K562 (cell line): ENCODE measurements around the gene ZNF467. TPM values are rescaled to one million over a fixed set of nuclear protein-coding genes. Genes with fewer than 3 reads are reported as not detected.

Experiments
- ATAC-seq: fragments of 200-7000 bp; cut with Tn5 transposase; 3 replicates; pipeline ENCODE4 v1.9.1; 2020; ENCODE audit warnings: moderate library complexity
- BruUV-seq: library from RNA; stranded (reverse); fragments of 400-500 nt; replicated peaks from 2 replicates; lab custom pipeline; 2021; lab: Mats Ljungman, UMichigan
- CTCF ChIA-PET: fragments of 300-600 bp; formaldehyde crosslinking; extraction: SDS; loops from one replicate; lab custom pipeline; 2021; ENCODE audit warnings: low intra/inter-chr PET ratio; lab: Yijun Ruan, JAX
- POLR2A ChIA-PET: fragments of 300-600, 350-650 bp; sonication (Branson Sonifier 250); formaldehyde crosslinking; extraction: SDS; loops from one replicate; lab custom pipeline; 2021; ENCODE audit warnings: antibody characterized with exemption, inconsistent platforms; lab: Yijun Ruan, JAX
- DNase-seq, 4 experiments: peaks; one replicate each; pipeline versions ENCODE4 v3.0.0 to v3.0.0-alpha.2; 2011 to 2018; ENCODE audit warnings: low spot score in 3 of 4, mixed read lengths in 3 of 4; ENCODE audit errors: extremely low read depth in 1 of 4
- FAIRE-seq: peaks from 2 replicates; lab custom pipeline; 2011; peaks lifted over from hg19 to GRCh38; lab: Jason Lieb, UNC
- H2AFZ ChIP-seq: 2 replicates; pipeline ENCODE4 v1.6.0; 2011; ENCODE audit warnings: low read depth, low read length, control low read depth, inconsistent platforms
- H3K27ac ChIP-seq: fragments of 200-600 bp; 3 replicates; pipeline ENCODE4 v1.8.0; 2011; ENCODE audit warnings: low read depth, mild to moderate bottlenecking, control low read depth, inconsistent platforms, low read length, moderate library complexity, mixed read lengths; ENCODE audit errors: extremely low read depth
- H3K27me3 ChIP-seq, 2 experiments: fragments of 300-600 bp in 1 of 2; 2 replicates in 1 of 2; 3 replicates in 1 of 2; pipeline versions ENCODE4 v1.6.0 to v1.8.0; 2011; ENCODE audit warnings: inconsistent platforms in 2 of 2, low read length in 2 of 2, mild to moderate bottlenecking in 1 of 2, mixed read lengths in 1 of 2, moderate library complexity in 1 of 2; ENCODE audit not compliant: control insufficient read depth in 2 of 2, insufficient read depth in 2 of 2
- H3K36me3 ChIP-seq: fragments of 300-600 bp; 3 replicates; pipeline ENCODE4 v1.8.0; 2011; ENCODE audit warnings: mild to moderate bottlenecking, low read length, inconsistent platforms; ENCODE audit not compliant: control insufficient read depth, insufficient read depth
- H3K4me1 ChIP-seq, 2 experiments: fragments of 200-600 bp in 1 of 2; replicated peaks in 1 of 2; 2 replicates in 1 of 2; 3 replicates in 1 of 2; pipeline versions ENCODE4 v1.5.1 to v1.8.0; 2011; ENCODE audit warnings: inconsistent platforms in 2 of 2, low read length in 2 of 2, mild to moderate bottlenecking in 1 of 2, mixed read lengths in 1 of 2, moderate library complexity in 1 of 2; ENCODE audit not compliant: control insufficient read depth in 2 of 2, insufficient read depth in 2 of 2
- H3K4me2 ChIP-seq: 2 replicates; pipeline ENCODE4 v1.6.1; 2011; ENCODE audit warnings: low read length, control low read depth, inconsistent platforms, mixed read lengths; ENCODE audit not compliant: insufficient read depth
- H3K4me3 ChIP-seq: fragments of 200-600 bp; sonication (generic), shearing (Covaris generic); 2 replicates; pipeline ENCODE4 v1.5.1; 2016; ENCODE audit warnings: control low read depth, inconsistent platforms
- H3K79me2 ChIP-seq: fragments of 200-600 bp; 3 replicates; pipeline ENCODE4 v1.8.0; 2011; ENCODE audit warnings: low read length, inconsistent platforms; ENCODE audit not compliant: control insufficient read depth, insufficient read depth
- H3K9ac ChIP-seq, 2 experiments: 2 replicates each; pipeline versions ENCODE4 v1.6.0 to v1.6.1; 2011; ENCODE audit warnings: low read depth in 2 of 2, low read length in 2 of 2, control low read depth in 1 of 2, inconsistent platforms in 1 of 2, mild to moderate bottlenecking in 1 of 2, mixed read lengths in 1 of 2; ENCODE audit not compliant: insufficient read depth in 1 of 2
- H3K9me1 ChIP-seq: one replicate; pipeline ENCODE4 v1.6.0; 2011; ENCODE audit warnings: inconsistent platforms, mild to moderate bottlenecking, low read length, moderate library complexity; ENCODE audit not compliant: control insufficient read depth, insufficient read depth
- H3K9me3 ChIP-seq: replicated peaks from 2 replicates; pipeline ENCODE4 v1.5.1; 2011; ENCODE audit warnings: low read depth, low read length, inconsistent platforms; ENCODE audit not compliant: control insufficient read depth, insufficient read depth
- H4K20me1 ChIP-seq: replicated peaks from 2 replicates; pipeline ENCODE4 v1.6.1; 2011; ENCODE audit warnings: low read length, inconsistent platforms, mixed read lengths; ENCODE audit not compliant: control insufficient read depth, insufficient read depth
- ADNP ChIP-seq: fragments of 200-800 bp; sonication (Bioruptor generic); IDR thresholded peaks from 2 replicates; pipeline ENCODE4 v1.6.1; 2016; ENCODE audit warnings: missing genetic modification characterization, missing compliant biosample characterization
- ARNT ChIP-seq, 2 experiments: fragments of 450-650 bp; IDR thresholded peaks; 2 replicates each; pipeline ENCODE4 v1.6.1; 2016; ENCODE audit warnings: mild to moderate bottlenecking in 1 of 2
- ASH1L ChIP-seq: fragments of 450-650 bp; IDR thresholded peaks from 2 replicates; pipeline ENCODE4 v1.6.1; 2018; ENCODE audit warnings: borderline replicate concordance, mild to moderate bottlenecking, low read depth; ENCODE audit not compliant: partially characterized antibody
- ATF7 ChIP-seq: fragments of 450-650 bp; IDR thresholded peaks from 2 replicates; pipeline ENCODE4 v1.7.1; 2014; ENCODE audit warnings: mild to moderate bottlenecking, moderate library complexity
- HCFC1 ChIP-seq: IDR thresholded peaks from 2 replicates; pipeline ENCODE4 v1.6.1; 2012; ENCODE audit warnings: low read depth, low read length, improper control_type of control experiment
- HNRNPLL ChIP-seq: fragments of 200-400 bp; formaldehyde crosslinking; IDR thresholded peaks from 2 replicates; pipeline ENCODE4 v1.6.1; 2017; ENCODE audit warnings: low read length, low read depth, mild to moderate bottlenecking; ENCODE audit not compliant: poor library complexity, severe bottlenecking
- MAZ ChIP-seq, 2 experiments: fragments of 450-650 bp in 1 of 2; sonication (generic) in 1 of 2; formaldehyde crosslinking; IDR thresholded peaks in 1 of 2; conservative IDR thresholded peaks in 1 of 2; 2 replicates each; pipeline versions ENCODE4 v1.4.0 to v1.5.0; 2020; ENCODE audit warnings: mild to moderate bottlenecking in 1 of 2, missing genetic modification reagents in 1 of 2
- NEUROD1 ChIP-seq: fragments of 150-350 bp; IDR thresholded peaks from 2 replicates; pipeline ENCODE4 v1.6.1; 2014; ENCODE audit warnings: borderline replicate concordance, low read length, low read depth; ENCODE audit not compliant: partially characterized antibody
- PRPF4 ChIP-seq: fragments of 200-400 bp; formaldehyde crosslinking; IDR thresholded peaks from one replicate; pipeline ENCODE4 v1.6.1; 2017; ENCODE audit warnings: low read length, low read depth, mild to moderate bottlenecking; ENCODE audit not compliant: insufficient read depth, poor library complexity, severe bottlenecking
- RERE ChIP-seq: sonication (generic); formaldehyde crosslinking; IDR thresholded peaks from 2 replicates; pipeline ENCODE4 v1.8.0; 2023; ENCODE audit warnings: missing genetic modification reagents, mild to moderate bottlenecking, borderline replicate concordance
- SMC3 ChIP-seq: conservative IDR thresholded peaks from 2 replicates; pipeline ENCODE4 v1.6.1; 2011; ENCODE audit warnings: low read depth, low read length, improper control_type of control experiment; ENCODE audit not compliant: insufficient read depth
- TGIF2 ChIP-seq: sonication (generic); formaldehyde crosslinking; IDR thresholded peaks from 2 replicates; pipeline ENCODE4 v1.8.1; 2022; ENCODE audit warnings: mild to moderate bottlenecking, missing genetic modification reagents, moderate library complexity
- ZBTB7A ChIP-seq: IDR thresholded peaks from 2 replicates; pipeline ENCODE4 v1.6.1; 2011; ENCODE audit warnings: low read depth, mild to moderate bottlenecking, low read length, moderate library complexity, borderline replicate concordance; ENCODE audit not compliant: control insufficient read depth
- ZC3H11A ChIP-seq: IDR thresholded peaks from 2 replicates; pipeline ENCODE4 v1.6.1; 2012; ENCODE audit warnings: low read depth, low read length, improper control_type of control experiment
- ZNF165 ChIP-seq: fragments of 250-450 bp; sonication (Bioruptor Pico); IDR thresholded peaks from 2 replicates; pipeline ENCODE4 v1.4.0; 2020; ENCODE audit warnings: borderline replicate concordance
- ZNF707 ChIP-seq: fragments of 250-450 bp; sonication (Bioruptor Pico); conservative IDR thresholded peaks from 2 replicates; pipeline ENCODE4 v1.8.0; 2022; ENCODE audit warnings: inconsistent platforms, mild to moderate bottlenecking, moderate library complexity
- WGBS: fragments of 100-300 bp; shearing (Covaris generic); methylation state at CpG from one replicate; pipeline ENCODE4 v1.1.6; 2016; ENCODE audit warnings: low coverage, mixed read lengths; ENCODE audit not compliant: insufficient coverage; ENCODE audit errors: missing lambda C conversion rate; 5-methylcytosine and 5-hydroxymethylcytosine counted together
- in situ Hi-C: fragments of 300-500 bp; cut with MboI; formaldehyde crosslinking; loops from 4 replicates; pipeline ENCODE4 v1.15.0; 2018; ENCODE audit warnings: inconsistent platforms, mixed read lengths
- intact Hi-C: fragments of 100-400 bp; cut with micrococcal nuclease; formaldehyde crosslinking; loops from 2 replicates; pipeline ENCODE4 v1.14.2; 2022
- polyA plus RNA-seq, 8 experiments: library from polyadenylated mRNA; depleted of rRNA in 4 of 8; stranded (reverse) in 5 of 8; unstranded in 3 of 8; fragments of >200 nt; fragmentation: Nextera tagmentation in 2 of 8; fragmentation: Illumina TruSeq in 1 of 8; extraction: Ambion mirVana in 2 of 8; extraction: Trizol in 1 of 8; gene quantifications; 2 replicates each; pipeline versions ENCODE4 v1.2.1 to v1.2.3, GENCODE V29; 2011 to 2014; ENCODE audit warnings: inconsistent platforms in 1 of 8, missing spikeins in 1 of 8
- total RNA-seq, 7 experiments: library from RNA; depleted of rRNA in 6 of 7; stranded (reverse); fragments of >200 nt in 6 of 7; fragmentation: Illumina TruSeq in 2 of 7; extraction: Trizol in 2 of 7; gene quantifications; 2 replicates each; pipeline versions ENCODE4 v1.2.1 to v1.2.3, GENCODE V29; 2011 to 2021; ENCODE audit warnings: low replicate concordance in 1 of 7

Gene ZNF467
- total and polyA plus RNA-seq, 9 of the 15 experiments (the other 6 are each of a cell fraction or from before 2014, with no cell fraction given): 0.32 to 14.2 (median 1.7) TPM

- Histone ChIP-seq H3K4me3 (no peak overlapping the region), H3K9ac (peak overlapping the region in 1 of 2 experiments; percentile 76; a peak in 1 of 4 replicates), H3K27me3 (peaks cover 10 to 18% of the 10 kb centered on the region in 2 experiments), H2AFZ (peak overlapping the region; percentile 82), H3K4me2 (peak overlapping the region; percentile 51), H4K20me1 (0 out of 2 replicates have a peak, but pooled peaks cover 3% of the 10 kb centered on the region), H3K9me1 (no peaks in the 10 kb centered on the region), H3K27ac (no peak overlapping the region), H3K9me3 (no peaks in the 10 kb centered on the region), H3K36me3 (no peaks in the 10 kb centered on the region), H3K79me2 (no peaks in the 10 kb centered on the region), H3K4me1 (peaks cover 4 to 7% of the 10 kb centered on the region in 2 experiments; a peak in 4 of 5 replicates)
- ATAC-seq: peak; percentile 96
- in situ Hi-C loops (no loop called here), intact Hi-C loops (loop anchor here (1.0 kb wide), 3 partner anchors 45 to 80 kb away; no protein-coding TSS in a partner anchor)
- POLR2A ChIA-PET: interaction anchor here (0.6 to 1.4 kb wide), 14 partner anchors 10 to 967 kb away, joined by 3 to 10 read pairs (median 4); partner anchors contain the start of gene ZNF282
- peak; percentile 89 for FAIRE-seq
- WGBS: under 1% methylated on average over 17 of the region's 17 CpGs
- peak; percentile 89 to 92 (median 91) for DNase-seq
- BruUV-seq: no TSS peak
- CTCF ChIA-PET: interaction anchor here (0.6 to 2.8 kb wide), 6 partner anchors 12 to 616 kb away, joined by 3 to 23 read pairs (median 4); partner anchors contain the start of gene ZNF282
- TF ChIP-seq ASH1L (no peak), MAZ (CRISPR knock-in tag; conservative IDR thresholded peaks at IDR 0.05 in 1 of 2, IDR thresholded peaks at IDR 0.05 in 1 of 2) (peak in 1 of 2 experiments; percentile 75; a peak in 2 of 4 replicates), HNRNPLL (peak; percentile 35), ADNP (tag) (no peak), ZBTB7A (peak; percentile 92), ZC3H11A (peak; percentile 88), TGIF2 (no peak), ZNF165 (CRISPR knock-in tag) (no peak), SMC3 (peak; percentile 97), NEUROD1 (peak; percentile 58), ATF7 (peak; percentile 45; the same call in 1 of the 2 replicates), ZNF707 (CRISPR knock-in tag) (no peak), RERE (CRISPR knock-in tag) (0 out of 2 replicates have a peak, but pooled peaks have one; percentile 68), ARNT (IDR thresholded peaks at IDR 0.05) (0 out of 4 replicates have a peak, but pooled peaks of 1 of the 2 experiments have one; percentile 20), HCFC1 (0 out of 2 replicates have a peak, but pooled peaks have one; percentile 37), PRPF4 (no peak)
These were observed 31.2 kb downstream of the ZNF467 start for GRCh38 chr7:149742075-149742701.
